Measurements from ENCODE around the gene CHRNB1.

DNA sequence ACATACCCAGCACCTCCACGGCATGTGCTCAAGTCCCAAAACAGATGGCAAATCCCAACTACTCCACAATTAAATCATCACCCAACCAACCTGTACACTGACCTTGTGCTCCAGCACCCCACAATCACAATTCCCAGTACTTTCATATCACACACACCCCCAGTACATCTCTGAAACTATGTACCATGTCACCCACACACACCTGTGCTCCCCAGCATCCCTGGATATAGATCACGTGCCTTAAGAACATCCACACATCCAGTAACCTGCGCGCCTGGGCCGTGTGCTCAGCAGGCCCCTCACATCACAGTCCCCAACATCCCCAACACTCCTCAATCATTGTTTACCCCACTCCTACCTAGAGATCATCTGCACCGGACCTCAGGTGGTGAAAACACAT lies 35.1 kb upstream of the CHRNB1 start:
- TF ChIP-seq, protein P1, sequence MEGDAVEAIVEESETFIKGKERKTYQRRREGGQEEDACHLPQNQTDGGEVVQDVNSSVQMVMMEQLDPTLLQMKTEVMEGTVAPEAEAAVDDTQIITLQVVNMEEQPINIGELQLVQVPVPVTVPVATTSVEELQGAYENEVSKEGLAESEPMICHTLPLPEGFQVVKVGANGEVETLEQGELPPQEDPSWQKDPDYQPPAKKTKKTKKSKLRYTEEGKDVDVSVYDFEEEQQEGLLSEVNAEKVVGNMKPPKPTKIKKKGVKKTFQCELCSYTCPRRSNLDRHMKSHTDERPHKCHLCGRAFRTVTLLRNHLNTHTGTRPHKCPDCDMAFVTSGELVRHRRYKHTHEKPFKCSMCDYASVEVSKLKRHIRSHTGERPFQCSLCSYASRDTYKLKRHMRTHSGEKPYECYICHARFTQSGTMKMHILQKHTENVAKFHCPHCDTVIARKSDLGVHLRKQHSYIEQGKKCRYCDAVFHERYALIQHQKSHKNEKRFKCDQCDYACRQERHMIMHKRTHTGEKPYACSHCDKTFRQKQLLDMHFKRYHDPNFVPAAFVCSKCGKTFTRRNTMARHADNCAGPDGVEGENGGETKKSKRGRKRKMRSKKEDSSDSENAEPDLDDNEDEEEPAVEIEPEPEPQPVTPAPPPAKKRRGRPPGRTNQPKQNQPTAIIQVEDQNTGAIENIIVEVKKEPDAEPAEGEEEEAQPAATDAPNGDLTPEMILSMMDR (IDR thresholded peaks at IDR 0.05; ENCODE audit: insufficient read depth, low read depth, low read length): no peak
- TF ChIP-seq EZH2 (IDR thresholded peaks at IDR 0.05; ENCODE audit: insufficient read depth, low read length): no peak
